GM06990 (cell line): ENCODE results near the gene ZNF791.

Experiments
- DNase-seq: peaks from one replicate; pipeline ENCODE4 v3.0.0-alpha.2; 2011; ENCODE audit not compliant: insufficient read length; ENCODE audit errors: extremely low read depth
- H3K27me3 ChIP-seq: replicated peaks from 2 replicates; pipeline ENCODE4 v1.6.0; 2011; ENCODE audit warnings: low read length; ENCODE audit not compliant: control insufficient read depth, insufficient read depth
- H3K36me3 ChIP-seq: 2 replicates; pipeline ENCODE4 v1.5.1; 2011; ENCODE audit warnings: low read length; ENCODE audit not compliant: control insufficient read depth, insufficient read depth
- H3K4me3 ChIP-seq: replicated peaks from 2 replicates; pipeline ENCODE4 v1.5.1; 2011; ENCODE audit warnings: low read depth, mild to moderate bottlenecking, control low read depth, low read length
- CTCF ChIP-seq: IDR thresholded peaks from 2 replicates; pipeline ENCODE4 v1.5.1; 2011; ENCODE audit warnings: low read length, control low read depth, mild to moderate bottlenecking, inconsistent platforms; ENCODE audit not compliant: insufficient read depth, poor library complexity, severe bottlenecking

The ZNF791 gene

GRCh38 chr19:12665671-12666264 is 55.0 kb downstream of the ZNF791 start:
- Histone ChIP-seq H3K36me3 (peaks cover 29% of the 10 kb centered on the region), H3K27me3 (no peaks in the 10 kb centered on the region), H3K4me3 (peak overlapping the region; percentile 89)
- no peak for TF ChIP-seq CTCF
- no peak for DNase-seq

- peak; percentile 89 for DNase-seq
- Histone ChIP-seq H3K27me3 (no peaks in the 10 kb centered on the region), H3K36me3 (peaks cover 24% of the 10 kb centered on the region), H3K4me3 (peak within 1 kb of the TSS; percentile 89)
- TF ChIP-seq CTCF: no peak
Observed at GRCh38 chr19:12666265-12667048, 55.7 kb downstream of the ZNF791 start, which contains the start of the genes MAN2B1 and WDR83. Gene MAN2B1, minus strand, starts transcription at chr19:12666742. Its CDS starts 41 bp downstream, at chr19:12666701. Gene WDR83, plus strand, starts transcription at chr19:12666807. Its CDS starts 2,984 bp downstream, at chr19:12669791.

GRCh38 chr19:12667731-12668302 is 57.1 kb downstream of the ZNF791 start:
- Histone ChIP-seq H3K27me3 (no peaks in the 10 kb centered on the region), H3K4me3 (no peak overlapping the region), H3K36me3 (peaks cover 23% of the 10 kb centered on the region)
- DNase-seq: no peak
- no peak for TF ChIP-seq CTCF

GRCh38 chr19:12668346-12668745 is 57.6 kb downstream of the ZNF791 start:
- Histone ChIP-seq H3K27me3 (no peaks in the 10 kb centered on the region), H3K4me3 (peak overlapping the region; percentile 84), H3K36me3 (peaks cover 23% of the 10 kb centered on the region)
- TF ChIP-seq CTCF: no peak
- no peak for DNase-seq

GRCh38 chr19:12668932-12669269 is 58.2 kb downstream of the ZNF791 start:
- Histone ChIP-seq H3K4me3 (peak overlapping the region; percentile 84), H3K36me3 (peaks cover 18% of the 10 kb centered on the region), H3K27me3 (no peaks in the 10 kb centered on the region)
- DNase-seq: no peak
- no peak for TF ChIP-seq CTCF
